GM12878 (cell line): ENCODE results near the gene CDKN2AIPNL. TPM values are rescaled to one million over a fixed set of nuclear protein-coding genes. Genes with fewer than 3 reads are reported as not detected.

Source experiments
- ATAC-seq: fragments of 200-7000 bp; cut with Tn5 transposase; 3 replicates; pipeline ENCODE4 v1.9.1; 2020; ENCODE audit warnings: mild to moderate bottlenecking, moderate library complexity
- BruUV-seq: library from RNA; stranded (reverse); fragments of 400-500 nt; replicated peaks from 2 replicates; lab custom pipeline; 2021; lab: Mats Ljungman, UMichigan
- CTCF ChIA-PET: fragments of 300-600 bp; sonication (Branson Sonifier 250); formaldehyde crosslinking; extraction: SDS; loops from one replicate; lab custom pipeline; 2021; ENCODE audit warnings: inconsistent platforms; lab: Yijun Ruan, JAX
- POLR2A ChIA-PET: fragments of 350-600 bp; formaldehyde crosslinking; extraction: SDS; loops from one replicate; lab custom pipeline; 2021; ENCODE audit warnings: inconsistent platforms; lab: Charles Lee
- RAD21 ChIA-PET: fragments of 300-600 bp; sonication (Branson Sonifier 250); formaldehyde crosslinking; loops from one replicate; lab custom pipeline; 2023; ENCODE audit warnings: antibody characterized with exemption; ENCODE audit not compliant: unreplicated experiment; lab: Charles Lee
- SMC1A ChIA-PET: fragments of 300-600 bp; sonication (Branson Sonifier 250); formaldehyde crosslinking; loops from one replicate; lab custom pipeline; 2023; ENCODE audit not compliant: unreplicated experiment, uncharacterized antibody; lab: Charles Lee
- DNase-seq: peaks from one replicate; pipeline ENCODE4 v3.0.0-alpha.2; 2011; ENCODE audit warnings: low read depth, low spot score
- FAIRE-seq: peaks from 3 replicates; lab custom pipeline; 2011; peaks lifted over from hg19 to GRCh38; lab: Jason Lieb, UNC
- H2AFZ ChIP-seq: 2 replicates; pipeline ENCODE4 v1.6.0; 2011; ENCODE audit warnings: low read depth, low read length, control low read depth; ENCODE audit not compliant: control insufficient read depth
- H3K27ac ChIP-seq: 2 replicates; pipeline ENCODE4 v1.5.1; 2011; ENCODE audit warnings: control low read depth; ENCODE audit not compliant: control insufficient read depth, insufficient read depth
- H3K27me3 ChIP-seq, 2 experiments: replicated peaks in 1 of 2; 2 replicates each; pipeline versions ENCODE4 v1.6.0 to v1.6.1; 2011; ENCODE audit warnings: low read length in 1 of 2; ENCODE audit not compliant: control insufficient read depth in 2 of 2, insufficient read depth in 2 of 2
- H3K36me3 ChIP-seq, 2 experiments: 2 replicates each; pipeline ENCODE4 v1.5.1; 2011; ENCODE audit warnings: low read length in 1 of 2; ENCODE audit not compliant: control insufficient read depth in 2 of 2, insufficient read depth in 2 of 2
- H3K4me1 ChIP-seq: 2 replicates; pipeline ENCODE4 v1.6.1; 2011; ENCODE audit warnings: mild to moderate bottlenecking, low read length, moderate library complexity, mixed read lengths; ENCODE audit not compliant: control insufficient read depth, insufficient read depth
- H3K4me2 ChIP-seq: 2 replicates; pipeline ENCODE4 v1.6.0; 2011; ENCODE audit warnings: control low read depth; ENCODE audit not compliant: control insufficient read depth, insufficient read depth
- H3K4me3 ChIP-seq: fragments of 200-600 bp; sonication (generic); 2 replicates; pipeline ENCODE4 v1.5.1; 2016
- H3K79me2 ChIP-seq: 2 replicates; pipeline ENCODE4 v1.6.0; 2011; ENCODE audit warnings: low read length; ENCODE audit not compliant: control insufficient read depth, insufficient read depth
- H3K9ac ChIP-seq: 2 replicates; pipeline ENCODE4 v1.8.0; 2011; ENCODE audit warnings: low read length, control low read depth, mixed read lengths; ENCODE audit not compliant: control insufficient read depth, insufficient read depth
- H3K9me3 ChIP-seq: replicated peaks from 3 replicates; pipeline ENCODE4 v1.5.1; 2011; ENCODE audit warnings: mild to moderate bottlenecking, low read length; ENCODE audit not compliant: control insufficient read depth, insufficient read depth
- H4K20me1 ChIP-seq: 2 replicates; pipeline ENCODE4 v1.6.0; 2011; ENCODE audit not compliant: control insufficient read depth, insufficient read depth
- ETV6 ChIP-seq, 2 experiments: fragments of 450-650 bp in 1 of 2; IDR thresholded peaks in 1 of 2; conservative IDR thresholded peaks in 1 of 2; 2 replicates each; pipeline ENCODE4 v1.6.1; 2014; ENCODE audit warnings: antibody characterized with exemption in 1 of 2, borderline replicate concordance in 1 of 2, low read depth in 1 of 2, mild to moderate bottlenecking in 1 of 2, moderate library complexity in 1 of 2
- FOS ChIP-seq: IDR thresholded peaks from 3 replicates; pipeline ENCODE4 v1.6.1; 2011; ENCODE audit warnings: borderline replicate concordance; ENCODE audit not compliant: insufficient read length; ENCODE audit errors: extremely low read depth
- GABPA ChIP-seq: IDR thresholded peaks from 2 replicates; pipeline ENCODE4 v1.6.1; 2014; ENCODE audit warnings: antibody characterized with exemption, low read depth, mild to moderate bottlenecking, inconsistent platforms
- HDAC6 ChIP-seq: fragments of 200-600 bp; sonication (generic); IDR thresholded peaks from one replicate; pipeline ENCODE4 v1.8.0; 2017; ENCODE audit warnings: antibody characterized with exemption; ENCODE audit not compliant: unreplicated experiment
- JUNB ChIP-seq: IDR thresholded peaks from 2 replicates; pipeline ENCODE4 v1.6.1; 2016; ENCODE audit warnings: antibody characterized with exemption, mild to moderate bottlenecking
- NR2C2 ChIP-seq: IDR thresholded peaks from 2 replicates; pipeline ENCODE4 v1.6.1; 2011; ENCODE audit warnings: borderline replicate concordance, low read depth; ENCODE audit not compliant: control insufficient read depth, insufficient read length
- SREBF2 ChIP-seq: IDR thresholded peaks from 2 replicates; pipeline ENCODE4 v1.6.1; 2012; ENCODE audit warnings: mild to moderate bottlenecking, low read length
- STAT3 ChIP-seq: IDR thresholded peaks from 2 replicates; pipeline ENCODE4 v1.6.1; 2011; ENCODE audit warnings: low read depth, low read length, improper control_type of control experiment
- WGBS: methylation state at CpG from one replicate; pipeline ENCODE4 v1.1.6; 2016; ENCODE audit warnings: low lambda C conversion rate; ENCODE audit not compliant: insufficient replicate concordance, insufficient coverage; ENCODE audit errors: missing lambda C conversion rate; 5-methylcytosine and 5-hydroxymethylcytosine counted together
- in situ Hi-C: fragments of 300-500 bp; cut with MboI; formaldehyde crosslinking; loops from 9 replicates; pipeline ENCODE4 v1.14.3; 2018; ENCODE audit warnings: mixed read lengths
- intact Hi-C: fragments of 100-400 bp; cut with micrococcal nuclease; formaldehyde crosslinking; loops from one replicate; pipeline ENCODE4 v1.14.2; 2022; ENCODE audit not compliant: unreplicated experiment
- polyA plus RNA-seq, 11 experiments: library from polyadenylated mRNA; depleted of rRNA in 4 of 11; unstranded in 6 of 11; stranded (reverse) in 5 of 11; fragments of >200 nt; fragmentation: Nextera tagmentation in 4 of 11; fragmentation: Illumina TruSeq in 1 of 11; extraction: Ambion mirVana in 4 of 11; extraction: Trizol in 1 of 11; gene quantifications; 1 replicate in 1 of 11; 2 replicates in 10 of 11; pipeline versions ENCODE4 v1.2.1 to v1.2.3, GENCODE V29; 2011 to 2016; ENCODE audit warnings: inconsistent platforms in 2 of 11, missing spikeins in 2 of 11, low read depth in 1 of 11
- total RNA-seq, 4 experiments: library from RNA; depleted of rRNA in 3 of 4; stranded (reverse); fragments of >200 nt in 3 of 4; fragmentation: Illumina TruSeq in 1 of 4; extraction: Trizol in 1 of 4; gene quantifications; 2 replicates each; pipeline versions ENCODE4 v1.2.1 to v1.2.3, GENCODE V29; 2013 to 2021
- TF ChIP-seq, protein P1 (sequence below): fragments of 450-650 bp; IDR thresholded peaks from 2 replicates; pipeline ENCODE4 v1.6.1; 2018; ENCODE audit warnings: mild to moderate bottlenecking, low read depth, moderate library complexity; ENCODE audit not compliant: partially characterized antibody
- TF ChIP-seq, protein P2 (sequence below): IDR thresholded peaks from 2 replicates; pipeline ENCODE4 v1.6.1; 2011; ENCODE audit warnings: mild to moderate bottlenecking, low read depth, low read length, moderate library complexity; ENCODE audit not compliant: insufficient replicate concordance
- TF ChIP-seq, protein P3 (sequence below): fragments of 450-650 bp; IDR thresholded peaks from 2 replicates; pipeline ENCODE4 v1.6.1; 2014; ENCODE audit warnings: mild to moderate bottlenecking

The CDKN2AIPNL gene
- total and polyA plus RNA-seq, 10 of the 15 experiments (the other 5 are each of a cell fraction or from before 2014, with no cell fraction given), result 23.5 to 72.0 (median 36.6) TPM

DNA sequence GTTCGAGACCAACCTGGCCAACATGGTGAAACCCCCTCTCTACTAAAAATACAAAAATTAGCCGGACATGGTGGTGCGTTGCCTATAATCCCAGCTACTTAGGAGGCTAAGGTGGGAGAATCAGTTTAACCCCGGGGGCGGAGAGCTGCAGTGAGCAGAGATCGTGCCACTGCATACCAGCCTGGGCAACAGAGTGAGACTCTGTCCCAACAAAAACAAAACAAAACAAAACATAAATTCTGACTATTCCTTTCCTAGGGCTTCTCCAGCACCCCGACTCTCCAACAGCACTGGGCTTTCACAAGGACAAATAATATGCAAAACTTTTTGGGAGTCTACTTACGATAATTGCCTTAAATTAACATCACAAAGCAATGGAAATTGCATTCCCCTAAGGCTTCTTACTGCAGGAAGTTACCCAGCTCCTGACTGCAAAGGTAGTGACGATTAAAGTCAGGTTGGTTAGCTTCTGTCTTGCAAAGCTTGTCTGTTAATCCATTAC is 15.9 kb upstream of the CDKN2AIPNL start (continued):
- TF ChIP-seq SREBF2, result no peak
- TF ChIP-seq, protein P1, sequence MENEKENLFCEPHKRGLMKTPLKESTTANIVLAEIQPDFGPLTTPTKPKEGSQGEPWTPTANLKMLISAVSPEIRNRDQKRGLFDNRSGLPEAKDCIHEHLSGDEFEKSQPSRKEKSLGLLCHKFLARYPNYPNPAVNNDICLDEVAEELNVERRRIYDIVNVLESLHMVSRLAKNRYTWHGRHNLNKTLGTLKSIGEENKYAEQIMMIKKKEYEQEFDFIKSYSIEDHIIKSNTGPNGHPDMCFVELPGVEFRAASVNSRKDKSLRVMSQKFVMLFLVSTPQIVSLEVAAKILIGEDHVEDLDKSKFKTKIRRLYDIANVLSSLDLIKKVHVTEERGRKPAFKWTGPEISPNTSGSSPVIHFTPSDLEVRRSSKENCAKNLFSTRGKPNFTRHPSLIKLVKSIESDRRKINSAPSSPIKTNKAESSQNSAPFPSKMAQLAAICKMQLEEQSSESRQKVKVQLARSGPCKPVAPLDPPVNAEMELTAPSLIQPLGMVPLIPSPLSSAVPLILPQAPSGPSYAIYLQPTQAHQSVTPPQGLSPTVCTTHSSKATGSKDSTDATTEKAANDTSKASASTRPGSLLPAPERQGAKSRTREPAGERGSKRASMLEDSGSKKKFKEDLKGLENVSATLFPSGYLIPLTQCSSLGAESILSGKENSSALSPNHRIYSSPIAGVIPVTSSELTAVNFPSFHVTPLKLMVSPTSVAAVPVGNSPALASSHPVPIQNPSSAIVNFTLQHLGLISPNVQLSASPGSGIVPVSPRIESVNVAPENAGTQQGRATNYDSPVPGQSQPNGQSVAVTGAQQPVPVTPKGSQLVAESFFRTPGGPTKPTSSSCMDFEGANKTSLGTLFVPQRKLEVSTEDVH, result no peak
- no peak for TF ChIP-seq STAT3
- TF ChIP-seq ETV6 (conservative IDR thresholded peaks at IDR 0.05 in 1 of 2, IDR thresholded peaks at IDR 0.05 in 1 of 2; ENCODE audit: borderline replicate concordance in 1 of 2, low read depth in 1 of 2), result no peak

DNA sequence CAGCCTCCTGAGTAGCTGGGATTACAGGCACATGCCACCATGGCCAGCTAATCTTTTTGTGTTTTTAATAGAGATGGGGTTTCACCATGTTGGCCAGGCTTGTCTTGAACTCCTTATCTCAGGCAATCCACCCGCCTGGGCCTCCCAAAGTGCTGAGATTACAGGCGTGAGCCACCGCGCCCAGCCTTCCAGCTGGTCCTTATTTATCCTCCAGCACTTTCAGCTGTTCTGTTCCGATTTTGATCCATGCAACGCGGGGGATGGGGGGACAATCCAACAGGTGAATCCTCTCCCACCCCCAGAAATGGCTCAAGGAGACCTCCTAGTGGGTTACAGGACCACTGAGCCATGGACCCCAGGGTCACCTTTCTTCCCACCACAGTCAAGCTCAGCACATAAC is 14.7 kb upstream of the CDKN2AIPNL start:
- BruUV-seq, result no TSS peak
- TF ChIP-seq FOS (no peak), HDAC6 (no peak), JUNB (no peak), GABPA (no peak), NR2C2 (no peak)
- TF ChIP-seq, protein P2, sequence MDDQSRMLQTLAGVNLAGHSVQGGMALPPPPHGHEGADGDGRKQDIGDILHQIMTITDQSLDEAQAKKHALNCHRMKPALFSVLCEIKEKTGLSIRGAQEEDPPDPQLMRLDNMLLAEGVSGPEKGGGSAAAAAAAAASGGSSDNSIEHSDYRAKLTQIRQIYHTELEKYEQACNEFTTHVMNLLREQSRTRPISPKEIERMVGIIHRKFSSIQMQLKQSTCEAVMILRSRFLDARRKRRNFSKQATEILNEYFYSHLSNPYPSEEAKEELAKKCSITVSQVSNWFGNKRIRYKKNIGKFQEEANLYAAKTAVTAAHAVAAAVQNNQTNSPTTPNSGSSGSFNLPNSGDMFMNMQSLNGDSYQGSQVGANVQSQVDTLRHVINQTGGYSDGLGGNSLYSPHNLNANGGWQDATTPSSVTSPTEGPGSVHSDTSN, result no peak
- TF ChIP-seq, protein P3, sequence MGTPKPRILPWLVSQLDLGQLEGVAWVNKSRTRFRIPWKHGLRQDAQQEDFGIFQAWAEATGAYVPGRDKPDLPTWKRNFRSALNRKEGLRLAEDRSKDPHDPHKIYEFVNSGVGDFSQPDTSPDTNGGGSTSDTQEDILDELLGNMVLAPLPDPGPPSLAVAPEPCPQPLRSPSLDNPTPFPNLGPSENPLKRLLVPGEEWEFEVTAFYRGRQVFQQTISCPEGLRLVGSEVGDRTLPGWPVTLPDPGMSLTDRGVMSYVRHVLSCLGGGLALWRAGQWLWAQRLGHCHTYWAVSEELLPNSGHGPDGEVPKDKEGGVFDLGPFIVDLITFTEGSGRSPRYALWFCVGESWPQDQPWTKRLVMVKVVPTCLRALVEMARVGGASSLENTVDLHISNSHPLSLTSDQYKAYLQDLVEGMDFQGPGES, result no peak
- TF ChIP-seq, all 136 proteins: peak for 0
- H3K79me2 ChIP-seq, result no peaks in the 10 kb centered on the region
- no peak overlapping the region for H2AFZ ChIP-seq
- SMC1A ChIA-PET, result interaction anchor here (1.2 kb wide), 1 partner anchor 12 kb away, joined by 3 read pairs; no protein-coding TSS in a partner anchor
- CTCF ChIA-PET, result interaction anchor here (1.1 to 1.7 kb wide), 3 partner anchors 10 to 161 kb away, joined by 4 to 5 read pairs (median 4); no protein-coding TSS in a partner anchor
- no peaks in the 10 kb centered on the region for H3K36me3 ChIP-seq
- H3K9me3 ChIP-seq, result no peaks in the 10 kb centered on the region
- H3K4me1 ChIP-seq, result peaks cover 2% of the 10 kb centered on the region; the same call in 1 of the 2 replicates
- FAIRE-seq, result no peak
- no peak overlapping the region for H3K4me2 ChIP-seq
- no peak for DNase-seq
- H4K20me1 ChIP-seq, result no peaks in the 10 kb centered on the region
- intact Hi-C loops, result no loop called here
- 56% methylated on average over 7 of the region's 7 CpGs for WGBS
- RAD21 ChIA-PET, result interaction anchor here (0.6 kb wide), 1 partner anchor 50 kb away, joined by 4 read pairs; no protein-coding TSS in a partner anchor
- POLR2A ChIA-PET, result no interaction called here
- H3K27ac ChIP-seq, result no peak overlapping the region
- in situ Hi-C loops, result no loop called here
- H3K9ac ChIP-seq, result no peak overlapping the region
- no peaks in the 10 kb centered on the region for H3K27me3 ChIP-seq
- no peak for ATAC-seq
- H3K4me3 ChIP-seq, result no peak overlapping the region
